ENCODE measurements around the gene SIRPA.

The SIRPA gene

DNA sequence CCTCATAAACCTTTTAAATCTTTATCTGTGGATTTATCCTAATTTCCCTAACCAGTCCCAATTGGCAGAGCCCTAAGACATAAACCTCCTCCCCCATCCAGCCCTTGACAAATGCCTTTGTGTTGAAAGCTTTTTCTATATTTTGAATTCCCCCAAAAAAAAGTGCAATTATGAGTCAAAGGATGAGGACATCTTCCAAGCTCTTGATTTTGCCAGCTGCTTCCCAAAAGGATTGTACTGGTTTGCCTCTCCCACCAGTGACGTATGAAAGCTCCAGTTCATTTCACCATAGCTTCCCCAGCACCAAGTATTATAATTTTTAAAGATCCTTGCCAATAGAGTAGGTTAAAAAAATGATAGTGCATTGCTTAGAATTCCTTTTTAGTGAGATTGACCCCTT is 38.9 kb downstream of the SIRPA start:
- peak; percentile 69 for DNase-seq (ENCODE audit: low read depth)

- DNase-seq (ENCODE audit: low read depth), result peak; percentile 88
Measured at GRCh38 chr20:1934721-1935573, 39.7 kb downstream of the SIRPA start.

GRCh38 chr20:1935696-1936366 is 40.6 kb downstream of the SIRPA start:
- no peak for DNase-seq (ENCODE audit: low read depth)

- DNase-seq (ENCODE audit: low read depth), result no peak
Measured at GRCh38 chr20:1937316-1937976, 42.2 kb downstream of the SIRPA start.

DNA sequence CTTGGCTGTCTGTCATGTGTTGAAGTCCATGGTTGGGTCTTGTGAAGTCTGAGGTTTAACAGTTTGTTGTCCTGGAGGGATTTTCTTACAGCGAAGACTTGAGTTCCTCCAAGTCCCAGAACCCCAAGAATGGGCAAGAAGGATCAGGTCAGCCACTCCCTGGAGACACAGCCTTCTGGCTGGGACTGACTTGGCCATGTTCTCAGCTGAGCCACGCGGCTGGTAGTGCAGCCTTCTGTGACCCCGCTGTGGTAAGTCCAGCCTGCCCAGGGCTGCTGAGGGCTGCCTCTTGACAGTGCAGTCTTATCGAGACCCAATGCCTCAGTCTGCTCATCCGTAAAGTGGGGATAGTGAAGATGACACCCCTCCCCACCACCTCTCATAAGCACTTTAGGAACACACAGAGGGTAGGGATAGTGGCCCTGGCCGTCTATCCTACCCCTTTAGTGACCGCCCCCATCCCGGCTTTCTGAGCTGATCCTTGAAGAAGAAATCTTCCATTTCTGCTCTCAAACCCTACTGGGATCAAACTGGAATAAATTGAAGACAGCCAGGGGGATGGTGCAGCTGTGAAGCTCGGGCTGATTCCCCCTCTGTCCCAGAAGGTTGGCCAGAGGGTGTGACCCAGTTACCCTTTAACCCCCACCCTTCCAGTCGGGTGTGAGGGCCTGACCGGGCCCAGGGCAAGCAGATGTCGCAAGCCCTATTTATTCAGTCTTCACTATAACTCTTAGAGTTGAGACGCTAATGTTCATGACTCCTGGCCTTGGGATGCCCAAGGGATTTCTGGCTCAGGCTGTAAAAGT is 43.5 kb downstream of the SIRPA start:
- no peak for DNase-seq (ENCODE audit: low read depth)

- DNase-seq (ENCODE audit: low read depth), result no peak
Measured at GRCh38 chr20:1939270-1939595, 44.0 kb downstream of the SIRPA start.

GRCh38 chr20:1940581-1940980 is 45.4 kb downstream of the SIRPA start:
- no peak for DNase-seq (ENCODE audit: low read depth)

DNA sequence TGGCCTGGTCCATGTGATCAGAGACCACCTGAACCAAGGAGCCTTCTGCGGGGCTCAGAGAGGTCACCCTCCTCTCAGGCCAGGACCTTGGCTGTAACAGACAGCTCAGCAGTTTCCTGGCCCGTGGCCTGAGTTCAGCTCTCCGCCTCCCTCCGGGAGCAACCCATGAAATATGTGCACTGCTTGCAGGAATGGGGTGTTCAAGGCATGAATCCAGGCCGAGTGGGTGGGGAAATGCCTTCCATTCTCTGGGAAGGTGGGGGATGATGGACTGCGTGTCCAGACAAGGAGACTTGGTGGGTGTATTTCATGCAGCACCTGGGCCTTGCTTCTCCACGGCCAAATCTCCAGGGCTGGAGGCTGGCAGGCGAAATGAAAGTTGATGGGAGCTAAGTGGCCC is 46.0 kb downstream of the SIRPA start:
- DNase-seq (ENCODE audit: low read depth), result no peak

DNA sequence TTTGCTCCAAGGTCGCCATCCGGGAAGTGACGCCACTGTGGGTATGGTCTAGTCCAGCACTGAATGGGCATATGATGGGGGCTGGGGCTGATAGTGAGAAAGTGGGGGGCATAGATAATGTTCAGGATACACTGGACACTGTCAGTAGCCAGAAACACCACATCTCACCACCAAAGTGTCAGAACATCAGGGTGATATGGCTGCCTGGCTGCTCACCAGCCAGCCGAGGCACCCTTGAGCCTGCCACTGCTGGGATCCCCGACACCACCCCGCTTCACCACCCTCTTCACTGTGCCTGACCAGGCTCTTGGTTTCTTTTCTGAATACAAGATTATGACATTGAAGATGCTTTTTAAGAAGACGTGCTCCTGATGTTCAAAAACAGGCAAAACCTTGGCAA is 46.9 kb downstream of the SIRPA start:
- no peak for DNase-seq (ENCODE audit: low read depth)

DNA sequence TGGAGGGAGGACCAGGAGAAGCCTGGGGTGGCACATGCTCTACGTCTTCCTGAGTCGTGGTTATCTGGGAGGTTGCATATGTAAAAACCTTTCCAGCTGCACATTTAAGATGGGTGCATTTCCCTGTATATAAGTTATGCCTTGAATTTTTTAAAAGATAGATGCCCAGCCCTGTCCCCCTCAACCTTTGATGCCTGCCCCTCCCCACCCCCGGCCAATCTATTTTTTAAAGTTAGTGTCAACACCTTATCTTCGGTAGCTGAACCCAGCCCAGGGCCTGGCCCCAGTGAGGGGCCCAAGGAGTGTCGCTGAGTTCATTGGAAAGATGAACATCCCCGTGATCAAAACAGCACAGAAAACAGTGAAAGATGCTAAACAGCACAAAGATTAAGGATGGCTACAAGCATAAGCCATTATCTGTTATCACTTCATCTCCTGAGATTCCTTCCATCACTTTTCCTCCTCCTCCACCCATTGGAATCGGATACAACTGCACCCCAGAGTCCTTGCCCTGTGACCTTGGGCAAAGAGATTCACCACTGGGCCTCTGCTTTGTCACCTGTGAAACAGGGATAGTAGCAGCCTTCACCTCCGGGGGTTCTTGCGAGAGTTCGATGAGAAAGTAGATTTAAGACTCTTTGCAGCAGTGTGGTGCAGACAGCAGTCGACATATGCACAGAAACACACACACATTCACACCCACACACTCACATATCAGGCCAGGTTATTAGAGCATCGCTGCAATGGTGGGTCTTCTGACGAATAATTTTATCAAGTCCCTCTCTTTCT is 47.5 kb downstream of the SIRPA start:
- DNase-seq (ENCODE audit: low read depth), result no peak

DNA sequence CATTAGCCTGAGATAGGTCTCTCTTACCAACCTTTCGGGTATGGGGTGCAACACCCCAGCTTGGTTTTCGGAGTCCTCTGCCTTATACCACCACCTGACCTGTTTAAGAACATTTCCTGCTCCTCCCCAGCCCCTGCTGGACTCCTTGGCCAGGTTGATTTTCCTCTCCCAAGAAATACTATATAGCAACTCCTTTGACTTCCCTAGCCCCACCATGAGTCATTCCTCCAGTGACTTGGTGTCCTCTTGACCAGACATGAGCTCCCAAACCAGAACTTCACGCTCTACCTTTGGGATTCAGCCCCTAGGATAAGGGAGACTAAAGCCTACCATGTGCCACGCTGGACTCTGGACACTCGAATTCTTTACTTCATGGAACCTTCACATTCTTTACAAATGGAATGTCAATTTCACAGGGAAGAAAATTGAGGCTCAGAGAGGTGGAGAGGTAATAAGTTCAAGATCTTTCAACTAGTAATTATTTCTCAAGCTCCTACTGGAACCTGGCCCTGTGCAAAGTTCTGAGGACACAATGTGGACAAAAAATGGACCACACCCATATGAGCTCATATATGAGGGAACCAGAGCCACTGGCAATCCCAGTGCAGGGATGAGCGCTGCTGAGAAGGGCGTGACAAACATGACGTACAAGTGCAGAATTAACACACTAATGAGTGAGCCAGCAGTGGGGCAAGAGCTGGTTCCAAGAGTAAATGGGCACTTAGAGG is 48.2 kb downstream of the SIRPA start:
- peak; percentile 57 for DNase-seq (ENCODE audit: low read depth)

GRCh38 chr20:1944345-1945091 is 49.3 kb downstream of the SIRPA start:
- no peak for DNase-seq (ENCODE audit: low read depth)

- no peak for DNase-seq (ENCODE audit: low read depth)
Measured at GRCh38 chr20:1945134-1945618, 50.0 kb downstream of the SIRPA start.

DNA sequence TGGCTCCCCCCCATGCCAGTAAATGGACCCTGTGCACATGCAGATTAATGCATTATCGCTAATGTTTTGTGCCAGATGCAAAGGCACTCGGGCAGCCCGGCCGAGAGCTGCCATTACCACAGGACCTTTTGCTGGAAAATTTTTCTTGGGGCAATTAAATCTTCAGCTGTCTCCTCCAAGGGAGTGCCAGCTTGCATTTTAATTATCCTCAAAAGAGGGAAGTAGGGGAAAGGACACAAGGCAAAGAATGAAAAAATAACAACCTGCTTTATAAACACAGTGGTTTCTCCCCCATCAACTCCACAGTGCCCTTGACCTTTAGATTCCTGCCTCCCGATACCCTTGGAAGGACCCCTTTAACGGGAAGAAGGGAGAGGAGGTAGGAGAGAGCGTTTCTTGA is 50.5 kb downstream of the SIRPA start:
- no peak for DNase-seq (ENCODE audit: low read depth)

DNA sequence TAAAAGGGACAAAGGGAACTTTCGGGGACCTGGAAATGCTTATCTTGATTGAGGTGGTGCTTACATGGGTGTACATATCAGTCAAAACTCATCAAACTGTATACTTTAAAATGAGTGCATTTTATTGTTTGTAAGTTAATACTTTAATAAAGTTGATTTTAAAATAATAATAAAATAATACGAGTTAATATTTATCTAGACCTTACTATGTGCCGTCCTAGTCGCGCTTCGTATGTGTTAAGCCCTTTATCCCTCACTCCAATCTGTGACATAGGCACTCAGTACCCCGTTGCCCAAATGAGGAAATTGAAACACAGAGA is 51.2 kb downstream of the SIRPA start:
- DNase-seq (ENCODE audit: low read depth), result no peak

DNA sequence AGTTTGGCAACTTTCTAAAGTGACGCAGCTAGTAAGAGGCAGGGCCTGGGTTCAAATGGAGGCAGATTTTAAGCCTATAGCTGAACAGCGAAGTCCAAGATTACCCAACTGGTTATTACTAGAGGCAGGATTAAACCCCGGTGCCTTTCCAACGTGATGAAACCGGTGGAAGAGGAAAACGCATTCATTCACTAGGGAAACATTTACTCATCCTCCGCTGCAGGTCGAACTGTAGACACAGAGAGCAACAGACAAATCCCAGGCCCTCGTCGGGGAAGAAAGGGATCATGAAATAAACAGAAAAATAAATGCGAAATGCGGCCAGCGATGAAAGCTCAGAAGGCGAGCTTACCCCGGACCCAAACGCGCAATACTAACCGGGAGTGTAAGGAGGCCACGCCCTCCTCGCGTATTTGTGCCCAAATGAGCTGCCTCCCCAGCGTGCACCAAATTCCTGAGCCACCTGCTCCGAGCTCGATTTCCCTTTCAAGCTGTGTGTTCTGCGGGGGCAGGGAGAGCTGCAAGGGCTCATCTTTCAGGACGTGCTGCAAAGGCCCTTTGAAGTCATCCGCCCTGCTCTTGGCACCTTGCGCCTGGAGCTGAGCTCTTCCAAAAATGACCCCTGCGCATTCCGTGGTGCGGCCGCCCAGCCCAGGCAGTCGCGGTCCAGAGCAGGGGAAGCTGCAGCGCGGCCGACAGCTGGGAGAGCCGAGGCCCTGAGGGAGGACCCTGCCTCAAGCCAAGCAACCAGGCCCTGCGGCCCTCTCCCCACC is 51.7 kb downstream of the SIRPA start:
- no peak for DNase-seq (ENCODE audit: low read depth)

DNA sequence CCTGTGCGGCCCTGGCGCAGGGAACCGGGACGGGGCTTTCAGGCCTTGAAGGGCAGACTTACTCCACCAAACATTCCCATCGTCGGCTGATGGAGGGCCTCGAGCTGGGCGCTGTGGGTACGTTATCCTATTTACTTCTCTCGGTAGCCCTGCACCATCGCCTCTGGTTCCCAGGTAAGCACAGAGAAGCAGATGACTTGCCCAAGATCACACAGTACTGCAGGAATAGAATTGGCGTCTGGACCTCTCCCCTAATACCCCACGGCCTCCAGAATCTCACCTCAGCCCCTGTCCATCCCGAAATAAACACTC is 52.3 kb downstream of the SIRPA start:
- no peak for DNase-seq (ENCODE audit: low read depth)

GRCh38 chr20:1949347-1950100 is 54.3 kb downstream of the SIRPA start:
- DNase-seq (ENCODE audit: low read depth), result no peak

GRCh38 chr20:1950836-1951235 is 55.6 kb downstream of the SIRPA start:
- DNase-seq (ENCODE audit: low read depth), result no peak

All from GM04504 (cell line).